ENCODE results near the gene NELFA.

- TF ChIP-seq CTCF (IDR thresholded peaks at IDR 0.05) (no peak), POLR2A (IDR thresholded peaks at IDR 0.05) (no peak)
Observed at GRCh38 chr4:1968686-1969295, 40.0 kb downstream of the NELFA start.

Data from breast epithelium (tissue), 3 donors.